SH-SY5Y (cell line): ENCODE results near the gene TPRA1.

Experiments used
- GATA2 ChIP-seq: IDR thresholded peaks from 2 replicates; pipeline ENCODE4 v1.6.1; 2011; ENCODE audit warnings: mild to moderate bottlenecking, low read depth, low read length
- GATA3 ChIP-seq: IDR thresholded peaks from 2 replicates; pipeline ENCODE4 v1.6.1; 2011; ENCODE audit warnings: low read depth, mild to moderate bottlenecking, low read length, moderate library complexity

DNA sequence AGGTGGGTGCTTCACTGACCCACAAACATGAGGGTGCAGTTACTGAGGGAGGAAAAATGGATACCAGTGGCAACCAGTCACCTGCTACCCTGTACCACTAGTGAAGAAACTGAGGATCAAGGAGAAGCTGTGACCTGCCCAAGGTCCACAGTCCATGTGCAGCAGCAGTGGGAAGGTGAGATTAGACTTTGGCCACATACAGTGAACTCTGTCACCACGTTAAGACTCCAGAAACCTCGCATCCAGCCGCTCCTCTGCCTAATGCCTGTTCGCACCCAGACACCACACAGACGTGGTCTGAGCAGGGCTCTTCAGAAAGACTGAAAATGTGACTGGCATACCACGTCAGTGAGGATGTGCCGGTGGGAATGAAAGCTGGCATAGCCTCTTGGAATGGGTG is 20.0 kb downstream of the TPRA1 start:
- TF ChIP-seq GATA2 (no peak), GATA3 (no peak)
